Neuron (in vitro differentiated cells): Measurements from ENCODE around the gene CHTF18.

Source experiments
- H2AFZ ChIP-seq: one replicate; pipeline ENCODE4 v1.6.1; 2013; ENCODE audit warnings: low read depth, mild to moderate bottlenecking, inconsistent platforms, low read length, moderate library complexity
- H3K27me3 ChIP-seq: one replicate; pipeline ENCODE4 v1.6.1; 2013; ENCODE audit warnings: low read length; ENCODE audit not compliant: insufficient read depth
- H3K36me3 ChIP-seq: one replicate; pipeline ENCODE4 v1.6.1; 2013; ENCODE audit warnings: low read length; ENCODE audit not compliant: insufficient read depth
- H3K4me1 ChIP-seq: one replicate; pipeline ENCODE4 v1.6.1; 2013; ENCODE audit warnings: low read length; ENCODE audit not compliant: insufficient read depth
- H3K4me3 ChIP-seq: 2 replicates; pipeline ENCODE4 v1.5.1; 2013; ENCODE audit warnings: mild to moderate bottlenecking, low read length, moderate library complexity
- H3K9me3 ChIP-seq: one replicate; pipeline ENCODE4 v1.6.1; 2013; ENCODE audit warnings: low read length

CHTF18 gene

GRCh38 chr16:842711-843560, 54.5 kb downstream of the CHTF18 start:
- Histone ChIP-seq H3K4me3 (no peak overlapping the region), H3K9me3 (peaks cover 4% of the 10 kb centered on the region), H3K4me1 (peaks cover 12% of the 10 kb centered on the region), H3K27me3 (no peaks in the 10 kb centered on the region), H2AFZ (no peak overlapping the region), H3K36me3 (no peaks in the 10 kb centered on the region)

- no peaks in the 10 kb centered on the region for H3K36me3 ChIP-seq
- no peaks in the 10 kb centered on the region for H3K27me3 ChIP-seq
- no peak overlapping the region for H2AFZ ChIP-seq
- no peak overlapping the region for H3K4me3 ChIP-seq
- H3K9me3 ChIP-seq = peaks cover 7% of the 10 kb centered on the region
- peaks cover 12% of the 10 kb centered on the region for H3K4me1 ChIP-seq
Measured at GRCh38 chr16:843771-844170, 55.4 kb downstream of the CHTF18 start.

GRCh38 chr16:844638-845350, 56.4 kb downstream of the CHTF18 start:
- Histone ChIP-seq H3K4me1 (peaks cover 12% of the 10 kb centered on the region), H3K9me3 (peaks cover 12% of the 10 kb centered on the region), H3K36me3 (no peaks in the 10 kb centered on the region), H3K4me3 (no peak overlapping the region), H3K27me3 (no peaks in the 10 kb centered on the region), H2AFZ (no peak overlapping the region)

GRCh38 chr16:845351-845745, 56.9 kb downstream of the CHTF18 start:
- Histone ChIP-seq H3K4me3 (no peak overlapping the region), H2AFZ (no peak overlapping the region), H3K36me3 (no peaks in the 10 kb centered on the region), H3K9me3 (peaks cover 17% of the 10 kb centered on the region), H3K27me3 (no peaks in the 10 kb centered on the region), H3K4me1 (peaks cover 12% of the 10 kb centered on the region)

- Histone ChIP-seq H2AFZ (no peak overlapping the region), H3K27me3 (no peaks in the 10 kb centered on the region), H3K4me3 (no peak overlapping the region), H3K9me3 (peaks cover 26% of the 10 kb centered on the region), H3K4me1 (peaks cover 8% of the 10 kb centered on the region), H3K36me3 (no peaks in the 10 kb centered on the region)
Measured at GRCh38 chr16:847151-847550, 58.7 kb downstream of the CHTF18 start.
